IMR-90 (cell line): ENCODE data around the gene SOX6. TPM values are rescaled to one million over a fixed set of nuclear protein-coding genes. Genes with fewer than 3 reads are reported as not detected.

Experiments
- ATAC-seq: fragments of 200-7000 bp; cut with Tn5 transposase; 2 replicates; pipeline ENCODE4 v1.9.1; 2020; ENCODE audit warnings: low read depth, mild to moderate bottlenecking, moderate library complexity
- BruUV-seq: library from RNA; stranded (reverse); fragments of 400-500 nt; replicated peaks from 2 replicates; lab custom pipeline; 2021; lab: Mats Ljungman, UMichigan
- CTCF ChIA-PET: fragments of 300-600 bp; formaldehyde crosslinking; extraction: SDS; loops from one replicate; lab custom pipeline; 2021; ENCODE audit warnings: antibody characterized with exemption; lab: Yijun Ruan, JAX
- POLR2A ChIA-PET: fragments of 300-600 bp; sonication (Branson Sonifier 250); formaldehyde crosslinking; loops from one replicate; lab custom pipeline; 2022; ENCODE audit warnings: antibody characterized with exemption; ENCODE audit not compliant: unreplicated experiment; lab: Charles Lee
- DNase-seq: peaks from one replicate; pipeline ENCODE4 v3.0.0; 2013
- H2AFZ ChIP-seq: replicated peaks from 2 replicates; pipeline ENCODE3; 2013; ENCODE audit warnings: low read length, mild to moderate bottlenecking; ENCODE audit not compliant: poor library complexity
- H2AK5ac ChIP-seq: 2 replicates; pipeline ENCODE4 v1.6.1; 2013; ENCODE audit warnings: low read depth, low read length, inconsistent platforms
- H2AK9ac ChIP-seq: replicated peaks from 2 replicates; pipeline ENCODE3; 2013; ENCODE audit warnings: mild to moderate bottlenecking, low read depth, low read length, moderate library complexity; ENCODE audit not compliant: poor library complexity
- H2BK120ac ChIP-seq: 2 replicates; pipeline ENCODE4 v1.6.1; 2013; ENCODE audit warnings: low read depth, low read length, inconsistent platforms
- H2BK15ac ChIP-seq: 3 replicates; pipeline ENCODE4 v1.6.1; 2013; ENCODE audit warnings: low read depth, low read length, inconsistent platforms
- H2BK20ac ChIP-seq: 2 replicates; pipeline ENCODE4 v1.6.1; 2013; ENCODE audit warnings: low read depth, mild to moderate bottlenecking, inconsistent platforms, low read length, moderate library complexity
- H2BK5ac ChIP-seq: 2 replicates; pipeline ENCODE4 v1.6.1; 2013; ENCODE audit warnings: mild to moderate bottlenecking, low read depth, low read length, inconsistent platforms; ENCODE audit not compliant: poor library complexity, severe bottlenecking
- H3K14ac ChIP-seq: replicated peaks from 2 replicates; pipeline ENCODE4 v1.6.1; 2013; ENCODE audit warnings: low read depth, low read length, inconsistent platforms
- H3K18ac ChIP-seq: 2 replicates; pipeline ENCODE4 v1.6.1; 2013; ENCODE audit warnings: low read depth, low read length, control low read depth
- H3K23ac ChIP-seq: 2 replicates; pipeline ENCODE4 v1.6.1; 2013; ENCODE audit warnings: low read depth, low read length, inconsistent platforms
- H3K27ac ChIP-seq: 2 replicates; pipeline ENCODE4 v1.5.1; 2013; ENCODE audit warnings: mild to moderate bottlenecking, control low read depth, low read length; ENCODE audit not compliant: insufficient read depth
- H3K27me3 ChIP-seq: 2 replicates; pipeline ENCODE4 v1.6.1; 2013; ENCODE audit warnings: low read length; ENCODE audit not compliant: control insufficient read depth, insufficient read depth
- H3K36me3 ChIP-seq: 2 replicates; pipeline ENCODE4 v1.6.1; 2013; ENCODE audit warnings: low read length, mixed read lengths; ENCODE audit not compliant: control insufficient read depth, insufficient read depth
- H3K4ac ChIP-seq: 2 replicates; pipeline ENCODE4 v1.6.1; 2013; ENCODE audit warnings: low read depth, low read length, inconsistent platforms
- H3K4me1 ChIP-seq: 2 replicates; pipeline ENCODE4 v1.6.1; 2013; ENCODE audit warnings: low read length, mixed read lengths; ENCODE audit not compliant: control insufficient read depth, insufficient read depth
- H3K4me2 ChIP-seq: 2 replicates; pipeline ENCODE4 v1.6.1; 2013; ENCODE audit warnings: low read depth, mild to moderate bottlenecking, control low read depth, low read length, moderate library complexity
- H3K4me3 ChIP-seq: 2 replicates; pipeline ENCODE4 v1.5.1; 2013; ENCODE audit warnings: low read depth, mild to moderate bottlenecking, control low read depth, low read length, moderate library complexity; ENCODE audit not compliant: insufficient read depth
- H3K56ac ChIP-seq: 2 replicates; pipeline ENCODE4 v1.6.1; 2013; ENCODE audit warnings: low read length, inconsistent platforms; ENCODE audit not compliant: insufficient read depth; ENCODE audit errors: extremely low read depth
- H3K79me1 ChIP-seq, 2 experiments: 2 replicates each; pipeline ENCODE4 v1.6.1; 2013; ENCODE audit warnings: low read length in 2 of 2, inconsistent platforms in 1 of 2, low read depth in 1 of 2
- H3K9ac ChIP-seq: 2 replicates; pipeline ENCODE4 v1.6.1; 2013; ENCODE audit warnings: low read depth, low read length, control low read depth
- H3K9me1 ChIP-seq: 2 replicates; pipeline ENCODE4 v1.6.1; 2013; ENCODE audit warnings: low read length, inconsistent platforms; ENCODE audit not compliant: insufficient read depth
- H3K9me3 ChIP-seq: 2 replicates; pipeline ENCODE4 v1.6.1; 2013; ENCODE audit warnings: low read length; ENCODE audit not compliant: control insufficient read depth, insufficient read depth
- H4K20me1 ChIP-seq: 2 replicates; pipeline ENCODE4 v1.6.1; 2013; ENCODE audit warnings: low read length, inconsistent platforms; ENCODE audit not compliant: insufficient read depth
- H4K5ac ChIP-seq: 2 replicates; pipeline ENCODE4 v1.6.1; 2013; ENCODE audit warnings: mild to moderate bottlenecking, low read depth, low read length, control low read depth
- H4K8ac ChIP-seq, 2 experiments: 2 replicates each; pipeline ENCODE4 v1.6.1; 2013; ENCODE audit warnings: low read depth in 2 of 2, low read length in 2 of 2, control low read depth in 1 of 2, inconsistent platforms in 1 of 2
- H4K91ac ChIP-seq: 2 replicates; pipeline ENCODE4 v1.6.1; 2013; ENCODE audit warnings: low read depth, low read length, inconsistent platforms; ENCODE audit not compliant: insufficient read depth
- BHLHE40 ChIP-seq: fragments of 150-350 bp; IDR thresholded peaks from 2 replicates; pipeline ENCODE4 v1.6.1; 2016; ENCODE audit warnings: mild to moderate bottlenecking, low read depth, low read length
- CEBPB ChIP-seq: IDR thresholded peaks from 2 replicates; pipeline ENCODE4 v1.6.1; 2012; ENCODE audit warnings: low read depth, low read length, improper control_type of control experiment
- CHD1 ChIP-seq: IDR thresholded peaks from 2 replicates; pipeline ENCODE4 v1.6.1; 2012; ENCODE audit warnings: low read depth, low read length, improper control_type of control experiment
- CTCF ChIP-seq: conservative IDR thresholded peaks from 2 replicates; pipeline ENCODE4 v1.5.1; 2012; ENCODE audit warnings: mild to moderate bottlenecking, low read depth, low read length, improper control_type of control experiment
- ELK1 ChIP-seq: fragments of 150-350 bp; IDR thresholded peaks from 2 replicates; pipeline ENCODE4 v1.6.1; 2016; ENCODE audit warnings: low read depth, mild to moderate bottlenecking, low read length, moderate library complexity, borderline replicate concordance
- FOS ChIP-seq: fragments of 150-350 bp; IDR thresholded peaks from 2 replicates; pipeline ENCODE4 v1.6.1; 2016; ENCODE audit warnings: low read depth, low read length
- MAFK ChIP-seq: IDR thresholded peaks from 2 replicates; pipeline ENCODE4 v1.6.1; 2012; ENCODE audit warnings: low read depth, low read length, improper control_type of control experiment
- MAZ ChIP-seq: IDR thresholded peaks from 2 replicates; pipeline ENCODE4 v1.6.1; 2012; ENCODE audit warnings: low read depth, mild to moderate bottlenecking, low read length, improper control_type of control experiment, moderate library complexity, borderline replicate concordance
- MXI1 ChIP-seq: IDR thresholded peaks from 2 replicates; pipeline ENCODE4 v1.6.1; 2012; ENCODE audit warnings: low read depth, mild to moderate bottlenecking, low read length, moderate library complexity, borderline replicate concordance
- POLR2A ChIP-seq: IDR thresholded peaks from 2 replicates; pipeline ENCODE4 v1.6.1; 2012; ENCODE audit warnings: mild to moderate bottlenecking, low read depth, low read length
- RAD21 ChIP-seq: IDR thresholded peaks from 2 replicates; pipeline ENCODE4 v1.6.1; 2012; ENCODE audit warnings: low read length, improper control_type of control experiment
- RCOR1 ChIP-seq: IDR thresholded peaks from 2 replicates; pipeline ENCODE4 v1.6.1; 2012; ENCODE audit warnings: mild to moderate bottlenecking, low read length, improper control_type of control experiment; ENCODE audit not compliant: insufficient replicate concordance
- RFX5 ChIP-seq: IDR thresholded peaks from 2 replicates; pipeline ENCODE4 v1.8.0; 2012; ENCODE audit warnings: low read depth, mild to moderate bottlenecking, low read length, moderate library complexity
- SMC3 ChIP-seq: fragments of 150-350 bp; IDR thresholded peaks from 2 replicates; pipeline ENCODE4 v1.6.1; 2016; ENCODE audit warnings: low read depth, mild to moderate bottlenecking, antibody characterized with exemption, low read length, moderate library complexity
- USF2 ChIP-seq: fragments of 150-350 bp; IDR thresholded peaks from 2 replicates; pipeline ENCODE4 v1.6.1; 2017; ENCODE audit warnings: mild to moderate bottlenecking, antibody characterized with exemption, low read length, low read depth
- WGBS, 2 experiments: methylation state at CpG; one replicate each; pipeline versions ENCODE4 v1.1.5 to v1.1.7; 2013; ENCODE audit warnings: missing lambda C conversion rate in 2 of 2; ENCODE audit not compliant: insufficient read length in 1 of 2; ENCODE audit errors: extremely low coverage in 2 of 2; 5-methylcytosine and 5-hydroxymethylcytosine counted together
- dilution Hi-C: fragments of 300-500 bp; cut with HindIII; formaldehyde crosslinking; loops from one replicate; pipeline ENCODE4 v1.14.3; 2018; ENCODE audit warnings: low sequenced_read_pairs; ENCODE audit not compliant: unreplicated experiment
- in situ Hi-C: fragments of 300-500 bp; cut with MboI; formaldehyde crosslinking; loops from 3 replicates; pipeline ENCODE4 v1.14.3; 2019; ENCODE audit warnings: low sequenced_read_pairs, inconsistent platforms, mixed read lengths
- intact Hi-C: fragments of 100-400 bp; cut with micrococcal nuclease; formaldehyde crosslinking; loops from 2 replicates; pipeline ENCODE4 v1.10.0; 2022
- polyA plus RNA-seq, 3 experiments: library from polyadenylated mRNA; depleted of rRNA; stranded (reverse); fragments of >200 nt; gene quantifications; 2 replicates each; pipeline ENCODE4 v1.2.3, GENCODE V29; 2012; ENCODE audit warnings: low replicate concordance in 1 of 3
- total RNA-seq: library from RNA; depleted of rRNA; stranded (reverse); fragments of >200 nt; gene quantifications from 2 replicates; pipeline ENCODE4 v1.2.3, GENCODE V29; 2012

Gene SOX6
- total and polyA plus RNA-seq, 2 of the 4 experiments (the other 2 are of a cell fraction) = 1.7 to 7.7 TPM

- no peak for TF ChIP-seq ELK1
- TF ChIP-seq POLR2A = no peak
- TF ChIP-seq RFX5 = no peak
- TF ChIP-seq CTCF = no peak
- TF ChIP-seq MAZ = no peak
- TF ChIP-seq BHLHE40 = no peak
- no peak for TF ChIP-seq CEBPB
- no peak for TF ChIP-seq MXI1
- TF ChIP-seq SMC3 = no peak
- no peak for TF ChIP-seq FOS
- TF ChIP-seq MAFK = no peak
- no peak for TF ChIP-seq USF2
- TF ChIP-seq RAD21 = no peak
- no peak for TF ChIP-seq RCOR1
- TF ChIP-seq CHD1 = no peak
- Histone ChIP-seq H3K4me3 (no peak overlapping the region), H4K20me1 (no peaks in the 10 kb centered on the region), H3K36me3 (peaks cover 2% of the 10 kb centered on the region; the same call in 1 of the 2 replicates), H4K8ac (no peak overlapping the region), H2BK120ac (no peak overlapping the region), H3K9ac (no peak overlapping the region), H2BK5ac (no peak overlapping the region), H2AK9ac (no peak overlapping the region), H3K79me1 (no peaks in the 10 kb centered on the region), H3K9me1 (peaks cover 7% of the 10 kb centered on the region), H2AFZ (no peak overlapping the region), H2BK20ac (no peak overlapping the region), H3K18ac (no peak overlapping the region), H2BK15ac (no peak overlapping the region), H3K27me3 (no peaks in the 10 kb centered on the region), H3K23ac (no peak overlapping the region), H3K4me2 (no peak overlapping the region), H3K4ac (no peak overlapping the region), H3K14ac (no peak overlapping the region), H3K4me1 (peaks cover 20% of the 10 kb centered on the region), H3K56ac (no peak overlapping the region), H3K27ac (no peak overlapping the region), H4K91ac (no peak overlapping the region), H4K5ac (no peak overlapping the region), H2AK5ac (no peak overlapping the region), H3K9me3 (no peaks in the 10 kb centered on the region)
- CTCF ChIA-PET = no interaction called here
- POLR2A ChIA-PET = no interaction called here
- dilution Hi-C loops = no loop called here
- WGBS, 2 experiments = no CpG with 5 or more reads among the region's 5 CpGs
- in situ Hi-C loops = no loop called here
- no TSS peak for BruUV-seq
- DNase-seq = no peak
- ATAC-seq = no peak
- intact Hi-C loops = no loop called here
Observed at GRCh38 chr11:15972838-15973237, 383.5 kb downstream of the SOX6 start.
